AG04449 (cell line): ENCODE results near the gene SLC24A4.
A peak's percentile ranks its signal among the peaks of the same experiment; 100 is the strongest.

Experiments used
- CTCF ChIA-PET: fragments of 350-600 bp; formaldehyde crosslinking; extraction: SDS; loops from one replicate; lab custom pipeline; 2021; ENCODE audit warnings: antibody characterized with exemption; lab: Yijun Ruan, JAX
- POLR2A ChIA-PET: fragments of 400-600, 350-600 bp; formaldehyde crosslinking; extraction: SDS; loops from one replicate; lab custom pipeline; 2020; ENCODE audit warnings: antibody characterized with exemption, inconsistent platforms; lab: Yijun Ruan, JAX
- DNase-seq: peaks from one replicate; pipeline ENCODE4 v3.0.0-alpha.2; 2010; ENCODE audit warnings: low read depth, low spot score
- H3K4me3 ChIP-seq: 2 replicates; pipeline ENCODE4 v1.5.1; 2011; ENCODE audit warnings: low read depth, mild to moderate bottlenecking, control low read depth, low read length
- CTCF ChIP-seq: IDR thresholded peaks from one replicate; pipeline ENCODE4 v1.5.1; 2011; ENCODE audit warnings: mild to moderate bottlenecking, moderate library complexity, low read length, control low read depth, inconsistent platforms; ENCODE audit not compliant: insufficient read depth; ENCODE audit errors: missing control alignments

Gene SLC24A4

GRCh38 chr14:92453691-92454090, 130.7 kb downstream of the SLC24A4 start:
- no peak for DNase-seq
- ChIA-PET POLR2A (no interaction called here), CTCF (interaction anchor here (0.9 to 1.3 kb wide), 2 partner anchors 8 to 319 kb away, joined by 3 read pairs; no protein-coding TSS in a partner anchor)
- H3K4me3 ChIP-seq = no peak overlapping the region
- no peak for TF ChIP-seq CTCF

DNA sequence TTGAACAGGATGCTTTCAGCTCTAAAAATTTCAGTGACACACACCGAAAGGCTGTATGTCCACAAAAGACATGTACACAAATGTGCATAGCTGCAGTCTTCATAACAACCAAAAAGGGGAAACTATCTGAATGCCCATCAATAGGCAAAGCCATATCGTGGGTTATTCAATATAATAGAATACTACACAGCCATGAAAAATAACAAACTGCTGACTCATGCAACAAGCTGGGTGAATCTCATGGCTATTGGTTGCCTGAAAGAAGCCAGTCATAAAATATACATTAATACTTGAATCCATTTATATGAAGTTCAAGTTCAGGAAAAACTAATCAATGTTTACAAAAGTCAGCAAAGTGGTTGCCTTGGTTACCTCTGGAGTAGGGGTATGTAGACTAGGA, 132.3 kb downstream of the SLC24A4 start:
- CTCF ChIA-PET = interaction anchor here (0.7 to 1.4 kb wide), 5 partner anchors 13 to 320 kb away, joined by 3 to 6 read pairs (median 4); no protein-coding TSS in a partner anchor
- POLR2A ChIA-PET = interaction anchor here (0.6 kb wide), 1 partner anchor 15 kb away, joined by 3 read pairs; no protein-coding TSS in a partner anchor

GRCh38 chr14:92456215-92457015, 133.4 kb downstream of the SLC24A4 start:
- peak; percentile 80 for TF ChIP-seq CTCF
- POLR2A ChIA-PET = no interaction called here
- CTCF ChIA-PET = interaction anchor here (0.8 to 6.3 kb wide), 11 partner anchors 10 to 375 kb away, joined by 3 to 48 read pairs (median 4); no protein-coding TSS in a partner anchor
- peak; percentile 14 for DNase-seq
- H3K4me3 ChIP-seq = no peak overlapping the region

More for the DNA sequence above, 132.3 kb downstream of the SLC24A4 start:
- H3K4me3 ChIP-seq = no peak overlapping the region
- no peak for TF ChIP-seq CTCF
- no peak for DNase-seq

DNA sequence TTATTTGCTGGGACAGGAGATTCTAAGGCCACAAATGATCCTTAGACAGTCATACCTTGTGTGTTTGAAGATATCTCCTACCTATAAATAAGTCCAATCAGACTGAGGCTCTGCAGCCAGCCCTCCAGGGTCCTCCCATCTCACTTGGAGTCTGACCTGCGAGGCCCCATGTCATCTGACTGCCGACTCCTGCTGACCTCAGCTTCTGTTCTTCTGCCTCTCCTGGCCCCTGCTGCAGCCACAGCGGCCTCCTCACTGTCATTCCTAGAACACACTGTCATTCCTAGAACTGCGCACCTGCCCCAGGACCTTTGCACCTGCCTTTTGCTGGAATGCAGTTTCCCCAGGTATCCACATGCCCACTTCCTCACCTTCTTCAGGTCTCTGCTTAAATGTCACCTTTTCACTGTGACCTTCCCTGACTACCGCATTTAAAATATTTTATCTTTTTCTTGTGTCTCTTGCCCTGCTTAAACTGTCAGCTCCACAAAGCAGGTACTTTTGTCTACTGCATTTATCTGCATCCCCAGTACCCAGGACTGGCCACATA, 134.1 kb downstream of the SLC24A4 start:
- no peak for DNase-seq
- no peak overlapping the region for H3K4me3 ChIP-seq
- POLR2A ChIA-PET = no interaction called here
- CTCF ChIA-PET = interaction anchor here (1.3 to 6.3 kb wide), 10 partner anchors 9 to 322 kb away, joined by 3 to 48 read pairs (median 6); no protein-coding TSS in a partner anchor
- no peak for TF ChIP-seq CTCF

GRCh38 chr14:92458136-92459029, 135.4 kb downstream of the SLC24A4 start:
- TF ChIP-seq CTCF = no peak
- POLR2A ChIA-PET = interaction anchor here (0.6 kb wide), 1 partner anchor 319 kb away, joined by 3 read pairs; no protein-coding TSS in a partner anchor
- CTCF ChIA-PET = interaction anchor here (0.6 to 6.3 kb wide), 17 partner anchors 8 to 339 kb away, joined by 3 to 48 read pairs (median 4); no protein-coding TSS in a partner anchor
- no peak overlapping the region for H3K4me3 ChIP-seq
- no peak for DNase-seq
